Kidney capillary endothelial cell (primary cell): ENCODE results near the gene SAG.

ENCODE experiments used
- DNase-seq: peaks from one replicate; pipeline ENCODE4 v3.0.0-alpha.2; 2018; ENCODE audit warnings: low spot score

SAG gene

GRCh38 chr2:233307565-233307964 is at the start of gene SAG:
SAG (plus strand) TSS chr2:233307816; CDS start chr2:233309190, 1,374 bp downstream.
- DNase-seq, result no peak

- DNase-seq, result no peak
Measured at GRCh38 chr2:233258211-233258610, 49.4 kb upstream of the SAG start.

- DNase-seq, result no peak
Measured at GRCh38 chr2:233259730-233260129, 47.9 kb upstream of the SAG start.

GRCh38 chr2:233260661-233261060 is 47.0 kb upstream of the SAG start:
- DNase-seq, result no peak

- no peak for DNase-seq
Measured at GRCh38 chr2:233261819-233262555, 45.6 kb upstream of the SAG start.

- DNase-seq, result no peak
Measured at GRCh38 chr2:233262562-233262961, 45.1 kb upstream of the SAG start.

- DNase-seq, result no peak
Measured at GRCh38 chr2:233263045-233263570, 44.5 kb upstream of the SAG start.

- DNase-seq, result no peak
Measured at GRCh38 chr2:233264667-233265066, 42.9 kb upstream of the SAG start.

- no peak for DNase-seq
Measured at GRCh38 chr2:233265899-233266431, 41.7 kb upstream of the SAG start.

- DNase-seq, result no peak
Measured at GRCh38 chr2:233266481-233266880, 41.1 kb upstream of the SAG start.

- no peak for DNase-seq
Measured at GRCh38 chr2:233267516-233268245, 39.9 kb upstream of the SAG start.

GRCh38 chr2:233270366-233270765 is 37.2 kb upstream of the SAG start:
- DNase-seq, result no peak

GRCh38 chr2:233270951-233271350 is 36.7 kb upstream of the SAG start:
- DNase-seq, result no peak

- no peak for DNase-seq
Measured at GRCh38 chr2:233271693-233272092, 35.9 kb upstream of the SAG start.

GRCh38 chr2:233273120-233273519 is 34.5 kb upstream of the SAG start:
- DNase-seq, result no peak

- no peak for DNase-seq
Measured at GRCh38 chr2:233275223-233275622, 32.4 kb upstream of the SAG start.

GRCh38 chr2:233278921-233279320 is 28.7 kb upstream of the SAG start:
- DNase-seq, result no peak

GRCh38 chr2:233280114-233280693 is 27.4 kb upstream of the SAG start:
- DNase-seq, result no peak

GRCh38 chr2:233281553-233281952 is 26.1 kb upstream of the SAG start:
- no peak for DNase-seq

- no peak for DNase-seq
Measured at GRCh38 chr2:233281992-233282603, 25.5 kb upstream of the SAG start.

- no peak for DNase-seq
Measured at GRCh38 chr2:233285921-233286320, 21.7 kb upstream of the SAG start.

- no peak for DNase-seq
Measured at GRCh38 chr2:233287871-233288270, 19.7 kb upstream of the SAG start.
